Measurements from ENCODE around the gene ARMC2.

DNA sequence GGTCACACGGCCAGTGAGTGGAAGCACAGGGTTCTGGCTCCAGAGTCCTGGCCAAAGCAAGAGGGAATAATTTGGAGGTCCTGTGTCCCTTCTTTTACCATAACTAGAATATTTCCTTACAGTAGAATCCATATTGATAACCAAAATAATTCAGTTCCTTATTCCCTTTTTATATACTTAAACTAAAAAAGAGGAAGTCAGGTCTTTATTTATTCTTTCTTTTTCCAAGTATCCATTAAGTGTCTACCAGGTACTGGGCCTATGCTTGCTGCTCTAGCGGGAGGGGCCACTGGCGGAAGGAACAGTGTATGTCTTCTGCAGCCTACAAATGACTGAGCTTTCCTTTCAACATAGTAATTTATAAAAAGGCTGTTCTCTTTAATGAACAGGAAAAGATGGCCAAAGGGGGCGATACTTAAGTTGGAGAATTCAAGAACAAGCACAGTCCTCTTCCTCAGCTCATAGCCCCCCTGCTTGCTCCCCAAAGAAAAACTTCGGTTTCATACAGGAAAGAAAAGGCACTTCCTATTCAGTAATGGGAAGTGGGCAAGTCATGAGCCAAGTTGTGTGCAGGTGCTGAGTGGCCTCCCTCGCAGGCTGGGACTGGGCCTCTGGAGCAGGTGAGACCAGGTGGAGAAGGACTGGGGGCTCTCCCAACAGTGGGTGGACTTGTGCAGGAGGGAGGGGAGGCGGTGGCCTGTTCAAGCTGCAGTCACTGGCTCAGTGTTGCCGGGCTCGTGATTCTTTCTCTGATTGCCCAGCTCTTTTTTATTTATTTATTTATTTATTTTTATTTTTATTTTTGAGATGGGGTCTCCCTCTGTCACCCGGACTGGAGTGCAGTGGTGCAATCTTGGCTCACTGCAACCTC lies 110.9 kb downstream of the ARMC2 start:
- TF ChIP-seq CTCF (conservative IDR thresholded peaks at IDR 0.05; ENCODE audit: low read depth in 2 of 2) (peak in 1 of 2 experiments; percentile 19; a peak in 1 of 4 replicates), EZH2 (IDR thresholded peaks at IDR 0.05; ENCODE audit: low read depth, unreplicated experiment) (no peak), EZH2phosphoT487 (IDR thresholded peaks at IDR 0.05; ENCODE audit: unreplicated experiment) (no peak)
- TF ChIP-seq, protein P1, sequence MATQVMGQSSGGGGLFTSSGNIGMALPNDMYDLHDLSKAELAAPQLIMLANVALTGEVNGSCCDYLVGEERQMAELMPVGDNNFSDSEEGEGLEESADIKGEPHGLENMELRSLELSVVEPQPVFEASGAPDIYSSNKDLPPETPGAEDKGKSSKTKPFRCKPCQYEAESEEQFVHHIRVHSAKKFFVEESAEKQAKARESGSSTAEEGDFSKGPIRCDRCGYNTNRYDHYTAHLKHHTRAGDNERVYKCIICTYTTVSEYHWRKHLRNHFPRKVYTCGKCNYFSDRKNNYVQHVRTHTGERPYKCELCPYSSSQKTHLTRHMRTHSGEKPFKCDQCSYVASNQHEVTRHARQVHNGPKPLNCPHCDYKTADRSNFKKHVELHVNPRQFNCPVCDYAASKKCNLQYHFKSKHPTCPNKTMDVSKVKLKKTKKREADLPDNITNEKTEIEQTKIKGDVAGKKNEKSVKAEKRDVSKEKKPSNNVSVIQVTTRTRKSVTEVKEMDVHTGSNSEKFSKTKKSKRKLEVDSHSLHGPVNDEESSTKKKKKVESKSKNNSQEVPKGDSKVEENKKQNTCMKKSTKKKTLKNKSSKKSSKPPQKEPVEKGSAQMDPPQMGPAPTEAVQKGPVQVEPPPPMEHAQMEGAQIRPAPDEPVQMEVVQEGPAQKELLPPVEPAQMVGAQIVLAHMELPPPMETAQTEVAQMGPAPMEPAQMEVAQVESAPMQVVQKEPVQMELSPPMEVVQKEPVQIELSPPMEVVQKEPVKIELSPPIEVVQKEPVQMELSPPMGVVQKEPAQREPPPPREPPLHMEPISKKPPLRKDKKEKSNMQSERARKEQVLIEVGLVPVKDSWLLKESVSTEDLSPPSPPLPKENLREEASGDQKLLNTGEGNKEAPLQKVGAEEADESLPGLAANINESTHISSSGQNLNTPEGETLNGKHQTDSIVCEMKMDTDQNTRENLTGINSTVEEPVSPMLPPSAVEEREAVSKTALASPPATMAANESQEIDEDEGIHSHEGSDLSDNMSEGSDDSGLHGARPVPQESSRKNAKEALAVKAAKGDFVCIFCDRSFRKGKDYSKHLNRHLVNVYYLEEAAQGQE (IDR thresholded peaks at IDR 0.05; ENCODE audit: unreplicated experiment), result no peak

All from GM23338 (cell line).